GM23338 (cell line): ENCODE data around the gene LILRB5.
"Not testable (repeated sequence)": the region's sequence is repeated elsewhere in the genome, so short reads cannot be mapped to it uniquely, and the experiment has no call there.

Experiments
- EZH2 ChIP-seq: fragments of 200-600 bp; sonication (generic); IDR thresholded peaks from one replicate; pipeline ENCODE4 v1.8.0; 2017; ENCODE audit warnings: antibody characterized with exemption, mild to moderate bottlenecking, low read depth; ENCODE audit not compliant: unreplicated experiment
- POLR2AphosphoS5 ChIP-seq: IDR thresholded peaks from 2 replicates; pipeline ENCODE4 v1.6.1; 2016; ENCODE audit warnings: antibody characterized with exemption, low read depth
- TF ChIP-seq, protein P1 (sequence below), 2 experiments: fragments of 200-600 bp in 1 of 2; sonication (generic) in 1 of 2; conservative IDR thresholded peaks; 2 replicates each; pipeline versions ENCODE4 v1.5.1 to v1.6.1; 2016 to 2017; ENCODE audit warnings: antibody characterized with exemption in 2 of 2, low read depth in 2 of 2, mild to moderate bottlenecking in 2 of 2, moderate library complexity in 1 of 2

DNA sequence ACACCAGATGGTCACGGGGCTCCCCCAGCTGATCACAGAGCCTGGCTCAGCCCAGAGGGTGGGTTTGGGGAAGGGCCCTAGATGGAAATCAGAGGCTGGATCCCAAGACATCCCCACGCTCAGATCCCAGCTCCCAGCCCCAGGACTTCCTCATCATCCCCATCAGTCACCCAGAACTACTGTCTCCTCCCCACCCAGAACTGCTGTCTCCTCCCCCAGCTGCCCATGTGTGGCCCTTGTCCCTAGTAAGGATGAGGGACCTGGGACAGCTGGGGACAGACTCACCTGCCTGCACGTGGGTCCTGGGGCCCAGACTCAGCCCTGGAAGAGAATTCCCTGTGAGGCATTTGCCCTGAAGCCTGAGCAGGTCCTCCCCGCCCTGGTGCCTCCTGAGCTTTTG is 14.8 kb downstream of the LILRB5 start:
- TF ChIP-seq, protein P1, sequence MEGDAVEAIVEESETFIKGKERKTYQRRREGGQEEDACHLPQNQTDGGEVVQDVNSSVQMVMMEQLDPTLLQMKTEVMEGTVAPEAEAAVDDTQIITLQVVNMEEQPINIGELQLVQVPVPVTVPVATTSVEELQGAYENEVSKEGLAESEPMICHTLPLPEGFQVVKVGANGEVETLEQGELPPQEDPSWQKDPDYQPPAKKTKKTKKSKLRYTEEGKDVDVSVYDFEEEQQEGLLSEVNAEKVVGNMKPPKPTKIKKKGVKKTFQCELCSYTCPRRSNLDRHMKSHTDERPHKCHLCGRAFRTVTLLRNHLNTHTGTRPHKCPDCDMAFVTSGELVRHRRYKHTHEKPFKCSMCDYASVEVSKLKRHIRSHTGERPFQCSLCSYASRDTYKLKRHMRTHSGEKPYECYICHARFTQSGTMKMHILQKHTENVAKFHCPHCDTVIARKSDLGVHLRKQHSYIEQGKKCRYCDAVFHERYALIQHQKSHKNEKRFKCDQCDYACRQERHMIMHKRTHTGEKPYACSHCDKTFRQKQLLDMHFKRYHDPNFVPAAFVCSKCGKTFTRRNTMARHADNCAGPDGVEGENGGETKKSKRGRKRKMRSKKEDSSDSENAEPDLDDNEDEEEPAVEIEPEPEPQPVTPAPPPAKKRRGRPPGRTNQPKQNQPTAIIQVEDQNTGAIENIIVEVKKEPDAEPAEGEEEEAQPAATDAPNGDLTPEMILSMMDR (conservative IDR thresholded peaks at IDR 0.05; ENCODE audit: low read depth in 2 of 2): not testable (repeated sequence)
- TF ChIP-seq EZH2, POLR2AphosphoS5: not testable (repeated sequence)
